NCI-H2227 treated with DMSO at 0.1 percent for 48 hours (cell line): ENCODE measurements around the gene COL6A2.
"Not testable (repeated sequence)": the region's sequence is repeated elsewhere in the genome, so short reads cannot be mapped to it uniquely, and the experiment has no call there.

Source experiments
- DNase-seq: peaks from one replicate; lab custom pipeline; 2025; lab: John Stamatoyannopoulos, UW

Gene COL6A2

DNA sequence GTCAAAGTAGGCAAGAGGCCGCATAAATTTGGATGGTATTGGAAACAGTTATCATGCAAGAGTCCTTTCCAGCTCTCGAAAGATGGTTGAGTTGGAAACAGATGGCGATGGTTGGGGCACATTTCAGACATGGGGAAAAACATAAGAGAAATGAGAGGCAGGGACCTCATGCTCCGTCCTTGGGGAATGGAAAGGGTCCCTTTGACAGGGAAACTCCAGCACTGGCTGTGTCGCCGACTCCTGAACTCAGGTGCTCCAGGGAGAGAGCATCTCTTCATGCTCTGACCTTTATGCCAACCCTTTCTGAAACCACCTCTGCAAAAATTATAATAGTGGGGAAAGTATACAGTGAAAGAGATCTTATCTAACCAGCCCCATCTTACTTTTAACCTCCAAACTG lies 36.8 kb upstream of the COL6A2 start:
- DNase-seq, result no peak

- DNase-seq, result no peak
These were observed 36.4 kb upstream of the COL6A2 start for GRCh38 chr21:46061518-46061917.

- DNase-seq, result no peak
These were observed 36.0 kb upstream of the COL6A2 start for GRCh38 chr21:46061950-46062349.

GRCh38 chr21:46062471-46063211 lies 35.3 kb upstream of the COL6A2 start:
- no peak for DNase-seq

DNA sequence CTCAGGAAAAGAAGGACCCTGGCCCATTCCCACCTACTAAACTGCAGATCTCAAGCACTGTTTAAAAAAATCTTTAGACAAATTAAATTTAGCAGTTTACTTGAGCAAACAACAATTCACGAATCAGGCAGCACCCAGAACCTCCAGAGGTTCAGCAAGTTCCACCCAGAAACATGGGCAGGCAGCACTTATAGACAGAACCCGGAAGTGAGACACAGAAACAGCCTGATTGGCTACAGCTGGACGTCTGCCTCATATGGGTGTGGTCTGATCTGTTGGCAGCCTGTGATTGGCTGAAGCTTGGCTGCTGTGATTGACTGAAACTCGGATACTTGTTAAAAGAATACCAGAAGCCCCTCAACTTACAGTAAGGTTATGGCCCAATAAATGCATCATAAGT lies 34.7 kb upstream of the COL6A2 start:
- no peak for DNase-seq

DNA sequence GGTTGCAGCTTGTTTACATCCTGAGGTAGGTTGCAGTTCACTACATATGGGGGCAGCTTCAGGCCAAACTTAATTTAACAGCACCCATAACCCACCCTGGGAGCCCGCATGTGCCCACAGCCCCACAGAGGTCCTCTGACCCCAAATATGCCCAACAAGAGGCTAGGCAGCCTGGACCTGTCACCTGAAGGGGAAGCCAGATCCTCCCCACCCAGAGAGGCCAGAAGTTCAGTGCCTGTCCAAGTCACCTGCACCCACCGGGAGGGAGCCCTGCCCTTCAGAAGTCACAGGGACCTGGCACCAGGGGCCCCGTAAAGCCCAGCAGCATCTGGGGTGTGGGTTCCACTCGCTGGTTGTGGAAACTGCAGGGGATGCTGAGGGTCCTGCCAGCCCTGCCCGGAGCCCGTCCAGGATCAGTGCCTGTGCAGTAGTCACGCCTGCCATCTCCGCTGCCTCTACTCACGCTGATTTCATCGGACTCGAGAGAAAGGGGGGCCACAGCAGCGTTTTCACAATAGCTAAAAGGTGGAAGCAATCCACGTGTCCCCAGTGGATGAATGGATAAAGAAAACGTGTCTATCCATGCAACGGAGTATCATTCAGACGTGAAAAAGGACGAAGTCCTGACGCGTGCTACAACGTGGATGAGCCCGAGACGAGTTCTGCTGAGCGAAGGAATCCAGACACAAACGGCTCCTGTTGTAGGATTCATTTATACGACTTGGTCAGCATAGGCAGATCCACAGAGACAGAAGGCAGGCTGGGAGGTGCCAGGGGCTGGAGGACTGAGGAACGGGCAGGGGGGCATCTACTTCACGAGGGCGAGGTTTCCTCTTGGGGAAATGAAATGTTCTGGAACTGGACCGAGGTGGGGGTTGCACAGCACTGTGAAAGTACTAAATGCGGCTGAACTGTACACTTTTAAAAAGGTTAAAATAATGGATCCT lies 33.9 kb upstream of the COL6A2 start:
- no peak for DNase-seq

DNA sequence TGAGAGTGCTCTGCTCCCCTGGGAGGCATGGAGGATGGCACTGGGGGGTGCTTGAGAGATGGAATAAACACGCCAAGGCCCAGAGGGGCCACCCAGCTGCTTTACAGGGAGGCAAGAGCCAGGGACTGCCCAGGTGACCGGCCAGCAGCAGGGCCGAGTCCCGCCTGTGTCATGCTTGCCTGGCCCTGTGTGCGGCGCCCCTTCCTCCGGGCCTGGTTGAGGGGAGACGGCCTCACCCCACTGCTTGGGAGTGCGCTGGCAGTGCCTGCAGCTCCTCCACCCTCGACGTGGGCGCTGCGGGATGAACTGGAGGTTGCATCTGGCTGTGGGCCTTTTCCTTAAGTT lies 33.1 kb upstream of the COL6A2 start:
- no peak for DNase-seq

- DNase-seq, result no peak
These were observed 32.5 kb upstream of the COL6A2 start for GRCh38 chr21:46065215-46065913.

- no peak for DNase-seq
These were observed 31.9 kb upstream of the COL6A2 start for GRCh38 chr21:46065914-46066551.

- DNase-seq, result no peak
These were observed 31.2 kb upstream of the COL6A2 start for GRCh38 chr21:46066591-46067331.

DNA sequence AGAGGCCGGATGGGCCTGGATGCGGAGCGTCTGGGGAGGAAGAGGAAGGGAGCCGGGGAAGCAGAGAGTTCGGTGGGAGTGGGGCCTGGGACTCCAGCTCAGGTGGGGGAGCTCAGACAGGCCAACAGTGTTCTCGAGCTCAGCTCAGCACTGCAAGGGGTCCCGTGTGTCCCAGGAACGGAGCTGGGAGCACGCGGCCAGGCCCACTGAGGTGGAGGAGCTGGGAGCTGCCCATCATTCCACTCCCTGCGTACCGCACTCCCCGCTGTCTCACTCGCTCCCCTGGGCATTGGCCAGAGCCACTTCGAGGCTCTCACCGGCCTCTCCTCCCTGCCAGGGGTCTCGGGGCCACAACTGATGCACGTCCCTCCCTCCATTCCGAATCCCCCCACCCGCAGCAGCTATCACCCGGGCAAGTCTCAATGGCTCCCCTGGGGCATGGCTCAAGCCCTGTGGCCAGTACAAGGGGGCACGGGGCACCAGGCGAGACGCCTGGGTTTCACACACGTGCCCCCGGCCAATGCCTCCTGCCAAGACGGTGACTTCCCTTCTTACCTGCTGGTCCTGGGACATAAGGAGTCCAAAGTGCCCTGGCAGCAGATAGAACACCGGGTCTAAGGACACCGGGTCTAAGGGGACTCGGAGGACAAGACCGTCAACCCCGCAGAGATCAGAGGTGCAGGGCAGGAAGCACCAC lies 30.3 kb upstream of the COL6A2 start:
- no peak for DNase-seq

GRCh38 chr21:46068516-46069079 lies 29.3 kb upstream of the COL6A2 start:
- DNase-seq, result no peak

- DNase-seq, result no peak
These were observed 28.7 kb upstream of the COL6A2 start for GRCh38 chr21:46069166-46069565.

- no peak for DNase-seq
These were observed 28.1 kb upstream of the COL6A2 start for GRCh38 chr21:46069719-46070279.

DNA sequence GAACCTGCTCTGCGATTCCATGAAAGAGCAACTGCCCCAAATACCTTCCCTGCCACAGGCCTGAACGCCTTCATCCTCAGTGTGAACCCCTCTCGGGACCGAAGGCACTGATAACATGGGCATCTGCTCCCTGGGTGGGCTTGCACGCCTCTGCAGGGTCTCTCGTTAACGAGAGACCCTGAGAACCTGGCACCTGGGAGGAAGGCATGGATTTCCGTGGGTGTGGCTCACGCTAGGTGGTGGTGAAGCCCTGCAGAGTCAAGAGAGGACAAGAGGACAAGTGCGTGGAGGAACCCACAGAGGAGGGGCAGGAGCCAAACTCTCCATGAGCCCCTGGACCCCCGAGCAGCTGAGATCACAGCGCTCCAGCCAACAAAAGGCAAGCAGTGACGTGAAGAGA lies 26.8 kb upstream of the COL6A2 start:
- no peak for DNase-seq

DNA sequence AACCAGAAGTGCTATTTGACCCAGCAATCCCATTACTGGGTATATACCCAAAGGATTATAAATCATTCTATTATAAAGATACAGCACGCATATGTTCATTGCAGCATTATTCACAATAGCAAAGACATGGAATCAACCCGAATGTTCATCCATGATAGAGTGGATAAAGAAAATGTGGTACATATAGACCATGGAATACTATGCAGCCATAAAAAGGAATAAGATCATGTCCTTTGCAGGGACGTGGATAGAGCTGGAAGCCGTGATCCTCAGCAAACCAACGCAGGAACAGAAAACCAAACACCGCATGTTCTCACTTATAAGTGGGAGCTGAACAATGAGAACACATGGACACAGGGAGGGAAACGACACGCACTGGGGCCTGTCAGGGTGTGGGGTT lies 21.2 kb upstream of the COL6A2 start:
- DNase-seq, result not testable (repeated sequence)

GRCh38 chr21:46077674-46078101 lies 20.2 kb upstream of the COL6A2 start:
- no peak for DNase-seq

DNA sequence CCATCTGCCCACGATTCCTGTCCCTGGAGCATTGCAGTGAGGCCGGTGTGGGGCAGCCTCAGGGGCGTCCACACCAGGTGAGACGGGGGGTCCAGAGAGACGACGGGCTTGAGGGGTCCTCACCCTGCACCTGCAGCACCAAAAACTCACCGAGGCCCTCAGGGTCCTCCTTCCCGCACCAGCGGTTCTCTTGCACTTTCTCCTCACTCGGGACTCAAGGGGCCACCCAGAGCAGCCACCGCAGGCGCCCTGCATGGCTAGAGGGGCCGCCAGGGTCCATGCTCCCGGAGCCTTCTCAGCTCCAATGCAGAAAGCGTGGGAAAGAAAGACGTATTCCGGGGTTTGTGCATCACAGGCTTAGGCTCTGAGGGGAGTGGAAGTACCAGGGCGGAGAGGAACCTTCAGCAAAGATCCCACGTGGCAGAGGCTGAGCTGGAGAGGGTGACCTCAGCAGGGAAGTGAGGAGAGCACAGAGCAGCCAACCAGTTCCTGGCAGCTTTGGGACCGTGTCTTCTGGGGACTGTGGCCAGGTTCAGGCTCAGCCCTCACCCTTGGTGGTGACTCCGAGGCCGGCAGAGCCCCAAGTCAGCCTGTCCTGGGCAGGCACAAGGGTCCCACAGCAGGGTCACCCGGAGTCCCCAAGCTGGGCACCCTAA lies 19.5 kb upstream of the COL6A2 start:
- no peak for DNase-seq

DNA sequence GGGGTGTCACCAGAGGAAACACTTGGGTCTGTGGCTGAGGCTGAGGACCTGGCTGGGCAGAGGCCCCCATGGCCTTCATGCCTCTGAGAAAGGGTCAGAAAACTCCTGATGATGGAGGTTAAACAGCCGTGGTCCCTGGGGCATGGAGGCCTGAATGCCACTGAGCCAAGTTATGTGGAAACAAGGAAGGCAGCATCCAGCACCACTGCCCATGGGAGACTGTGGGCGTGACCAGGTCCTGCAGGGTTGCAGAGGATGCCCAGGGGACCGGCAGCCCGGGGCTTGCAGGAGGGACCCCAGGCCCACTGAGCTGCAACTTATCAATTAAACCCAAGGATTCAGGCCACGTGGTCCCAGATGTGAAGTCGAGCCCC lies 18.9 kb upstream of the COL6A2 start:
- DNase-seq, result no peak
